ENCODE measurements around the gene ATP7A.

ATP7A gene

DNA sequence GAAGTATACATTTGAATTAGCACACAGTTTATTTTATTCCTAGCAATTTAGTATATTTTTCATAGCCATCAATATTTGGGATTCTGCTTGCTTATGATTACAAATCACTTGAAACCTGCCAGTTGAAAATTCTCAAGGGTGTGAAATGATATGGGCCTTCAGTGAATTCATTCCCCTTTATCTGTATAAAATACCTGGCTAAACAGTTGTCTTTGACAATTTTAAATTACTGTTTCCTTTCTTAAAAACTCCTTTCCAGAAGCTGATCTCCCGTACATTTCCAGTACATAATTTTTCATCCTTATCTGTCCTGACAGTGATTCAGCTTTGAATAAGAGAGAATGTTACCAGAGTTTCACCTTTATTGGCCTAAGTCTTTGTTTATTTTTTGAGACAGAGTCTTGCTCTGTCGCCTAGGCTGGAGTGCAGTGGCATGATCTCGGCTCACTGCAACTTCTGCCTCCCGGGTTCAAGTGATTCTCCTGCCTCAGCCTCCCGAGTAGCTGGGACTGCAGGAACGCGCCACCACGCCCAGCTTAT is 13.9 kb downstream of the ATP7A start:
- TF ChIP-seq, protein P1, sequence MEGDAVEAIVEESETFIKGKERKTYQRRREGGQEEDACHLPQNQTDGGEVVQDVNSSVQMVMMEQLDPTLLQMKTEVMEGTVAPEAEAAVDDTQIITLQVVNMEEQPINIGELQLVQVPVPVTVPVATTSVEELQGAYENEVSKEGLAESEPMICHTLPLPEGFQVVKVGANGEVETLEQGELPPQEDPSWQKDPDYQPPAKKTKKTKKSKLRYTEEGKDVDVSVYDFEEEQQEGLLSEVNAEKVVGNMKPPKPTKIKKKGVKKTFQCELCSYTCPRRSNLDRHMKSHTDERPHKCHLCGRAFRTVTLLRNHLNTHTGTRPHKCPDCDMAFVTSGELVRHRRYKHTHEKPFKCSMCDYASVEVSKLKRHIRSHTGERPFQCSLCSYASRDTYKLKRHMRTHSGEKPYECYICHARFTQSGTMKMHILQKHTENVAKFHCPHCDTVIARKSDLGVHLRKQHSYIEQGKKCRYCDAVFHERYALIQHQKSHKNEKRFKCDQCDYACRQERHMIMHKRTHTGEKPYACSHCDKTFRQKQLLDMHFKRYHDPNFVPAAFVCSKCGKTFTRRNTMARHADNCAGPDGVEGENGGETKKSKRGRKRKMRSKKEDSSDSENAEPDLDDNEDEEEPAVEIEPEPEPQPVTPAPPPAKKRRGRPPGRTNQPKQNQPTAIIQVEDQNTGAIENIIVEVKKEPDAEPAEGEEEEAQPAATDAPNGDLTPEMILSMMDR (IDR thresholded peaks at IDR 0.05; ENCODE audit: control insufficient read depth, insufficient read depth, low read depth, low read length, missing control alignments): no peak
- no peak for DNase-seq (ENCODE audit: low read depth)
- no peak overlapping the region for H3K4me3 ChIP-seq (ENCODE audit: control insufficient read depth, low read depth, low read length)

DNA sequence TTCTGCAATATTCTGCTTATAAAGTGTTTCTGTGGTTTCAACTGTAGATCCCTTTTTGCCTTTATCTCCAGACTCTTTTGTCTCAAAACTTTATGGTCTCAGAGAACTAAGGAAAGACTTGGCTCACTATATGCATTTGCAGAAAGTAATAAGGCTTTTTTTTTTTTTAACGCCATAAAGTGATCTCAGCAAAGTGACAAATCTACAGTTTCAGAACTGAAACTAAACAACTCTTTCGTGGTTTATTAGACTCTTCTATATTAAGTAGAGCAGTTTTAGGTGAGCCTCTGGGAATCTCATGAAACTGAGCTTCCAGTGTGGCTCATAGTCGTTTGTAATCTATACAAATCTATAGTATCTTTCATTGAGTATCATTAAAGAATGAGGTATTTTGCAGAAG is 15.3 kb downstream of the ATP7A start:
- TF ChIP-seq, protein P1 (IDR thresholded peaks at IDR 0.05; ENCODE audit: control insufficient read depth, insufficient read depth, low read depth, low read length, missing control alignments): no peak
- no peak overlapping the region for H3K4me3 ChIP-seq (ENCODE audit: control insufficient read depth, low read depth, low read length)
- no peak for DNase-seq (ENCODE audit: low read depth)

DNA sequence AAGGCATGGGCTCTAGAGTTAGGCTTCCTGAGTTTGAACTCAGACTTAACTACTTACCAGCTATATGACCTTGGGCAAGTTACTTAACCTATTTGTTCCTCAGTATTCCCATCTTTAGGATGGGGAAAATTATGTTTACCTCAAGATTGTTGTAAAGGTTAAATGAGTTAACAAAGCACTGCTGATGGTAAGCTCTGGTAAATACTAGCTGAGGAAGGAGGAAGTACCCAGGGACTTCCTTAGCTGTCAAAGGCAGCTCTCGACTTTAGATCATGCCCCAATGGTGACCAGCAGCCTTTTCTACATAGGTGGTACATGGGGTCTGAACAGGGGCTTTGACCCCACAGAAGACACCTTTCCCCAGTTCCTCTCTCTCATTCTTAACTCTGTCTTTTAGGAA is 20.1 kb downstream of the ATP7A start:
- TF ChIP-seq, protein P1 (IDR thresholded peaks at IDR 0.05; ENCODE audit: control insufficient read depth, insufficient read depth, low read depth, low read length, missing control alignments): no peak
- no peak for DNase-seq (ENCODE audit: low read depth)
- no peak overlapping the region for H3K4me3 ChIP-seq (ENCODE audit: control insufficient read depth, low read depth, low read length)

- TF ChIP-seq, protein P1 (IDR thresholded peaks at IDR 0.05; ENCODE audit: control insufficient read depth, insufficient read depth, low read depth, low read length, missing control alignments): no peak
- no peak overlapping the region for H3K4me3 ChIP-seq (ENCODE audit: control insufficient read depth, low read depth, low read length)
- DNase-seq (ENCODE audit: low read depth): no peak
Measured at GRCh38 chrX:77935886-77936285, 25.4 kb downstream of the ATP7A start.

- DNase-seq (ENCODE audit: low read depth): no peak
- H3K4me3 ChIP-seq (ENCODE audit: control insufficient read depth, low read depth, low read length): no peak overlapping the region
- TF ChIP-seq, protein P1 (IDR thresholded peaks at IDR 0.05; ENCODE audit: control insufficient read depth, insufficient read depth, low read depth, low read length, missing control alignments): no peak
Measured at GRCh38 chrX:77936299-77936698, 25.8 kb downstream of the ATP7A start.

GRCh38 chrX:77937291-77937690 is 26.8 kb downstream of the ATP7A start:
- H3K4me3 ChIP-seq (ENCODE audit: control insufficient read depth, low read depth, low read length): no peak overlapping the region
- TF ChIP-seq, protein P1 (IDR thresholded peaks at IDR 0.05; ENCODE audit: control insufficient read depth, insufficient read depth, low read depth, low read length, missing control alignments): no peak
- DNase-seq (ENCODE audit: low read depth): no peak

Measured in AG09309 (cell line).